ENCODE measurements around the gene MSANTD2. TPM values are rescaled to one million over a fixed set of nuclear protein-coding genes. Genes with fewer than 3 reads are reported as not detected.

Gene MSANTD2
- total RNA-seq, 1 experiment from 2014 or later, result 8.6 TPM

DNA sequence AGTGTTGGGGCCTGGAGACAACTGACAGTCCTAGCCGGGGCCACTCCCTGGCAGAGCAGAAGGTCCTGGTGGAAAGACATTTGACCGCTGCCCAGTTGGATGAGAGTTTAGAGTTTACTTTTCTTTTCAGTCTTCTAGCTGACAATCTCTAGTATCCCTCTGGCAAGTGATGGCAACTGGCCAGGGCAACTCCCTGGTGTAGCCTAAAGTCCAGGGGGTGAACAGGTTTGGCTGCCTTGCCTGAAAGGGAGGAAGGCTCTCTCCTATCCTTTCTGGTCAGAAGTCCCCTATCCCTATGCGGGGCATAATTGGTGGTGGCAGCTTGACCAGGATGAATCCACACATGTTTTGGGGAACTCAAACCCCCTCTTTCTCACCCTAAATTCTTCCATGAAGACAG lies 16.8 kb upstream of the MSANTD2 start:
- Histone ChIP-seq H3K36me3 (ENCODE audit: control insufficient read depth in 1 of 2, insufficient read depth in 2 of 2, low read length in 2 of 2) (no peaks in the 10 kb centered on the region), H3K4me3 (replicated peaks in 1 of 2; ENCODE audit: low read depth in 1 of 2, low read length in 2 of 2) (no peak overlapping the region), H3K79me2 (ENCODE audit: insufficient read depth, low read length) (no peaks in the 10 kb centered on the region), H3K4me1 (ENCODE audit: control insufficient read depth in 1 of 2, insufficient read depth in 2 of 2, low read length in 2 of 2) (no peaks in the 10 kb centered on the region), H3K9me2 (ENCODE audit: insufficient read depth) (no peaks in the 10 kb centered on the region), H2AFZ (ENCODE audit: low read depth, low read length, poor library complexity, severe bottlenecking) (no peak overlapping the region), H3K9me3 (ENCODE audit: control insufficient read depth in 1 of 2, insufficient read depth in 1 of 2, low read depth in 1 of 2, low read length in 2 of 2) (no peaks in the 10 kb centered on the region), H3K27me3 (ENCODE audit: insufficient read depth, low read length) (0 out of 2 replicates have a peak, but pooled peaks cover 7% of the 10 kb centered on the region), H3K4me2 (ENCODE audit: low read length) (no peak overlapping the region), H3K9ac (ENCODE audit: low read length) (no peak overlapping the region), H4K20me1 (ENCODE audit: insufficient read depth) (no peaks in the 10 kb centered on the region), H3K27ac (ENCODE audit: low read depth, low read length) (no peak overlapping the region)
- ChIA-PET RAD21 (ENCODE audit: low non-redundant PET in 1 of 2, low total read pairs in 2 of 2, uncharacterized antibody in 2 of 2, unreplicated experiment in 2 of 2) (no interaction called here), POLR2A (no interaction called here), CTCF (no interaction called here)
- no peak for ATAC-seq
- no peak for TF ChIP-seq CBX3 (IDR thresholded peaks at IDR 0.05; ENCODE audit: low read depth)
- no peak for TF ChIP-seq CTCF (IDR thresholded peaks at IDR 0.05 in 2 of 3, conservative IDR thresholded peaks at IDR 0.05 in 1 of 3; ENCODE audit: borderline replicate concordance in 1 of 3, insufficient read depth in 1 of 3, low read depth in 2 of 3, low read length in 2 of 3)
- TF ChIP-seq EGR1 (IDR thresholded peaks at IDR 0.05; ENCODE audit: low read depth), result no peak
- no peak for TF ChIP-seq ELF1 (IDR thresholded peaks at IDR 0.05; ENCODE audit: borderline replicate concordance, low read depth)
- no peak for TF ChIP-seq MAX (IDR thresholded peaks at IDR 0.05)
- TF ChIP-seq SP1 (IDR thresholded peaks at IDR 0.05; ENCODE audit: low read depth), result no peak
- TF ChIP-seq RAD21 (IDR thresholded peaks at IDR 0.05; ENCODE audit: low read depth), result no peak
- no peak for TF ChIP-seq CEBPB (IDR thresholded peaks at IDR 0.05; ENCODE audit: low read depth)
- no peak for TF ChIP-seq YY1 (IDR thresholded peaks at IDR 0.05; ENCODE audit: extremely low read depth, insufficient replicate concordance, low read depth, low read length)
- TF ChIP-seq EZH2 (IDR thresholded peaks at IDR 0.05), result no peak
- intact Hi-C loops (cut with micrococcal nuclease), result no loop called here
- DNase-seq (ENCODE audit: low read depth, low spot score), result no peak
- BruUV-seq (replicated peaks), result no TSS peak

All from HCT116 (cell line).